ENCODE data around the gene ACBD7. TPM values are rescaled to one million over a fixed set of nuclear protein-coding genes. Genes with fewer than 3 reads are reported as not detected.

ACBD7 gene
- total and polyA plus RNA-seq, 9 of the 15 experiments (the other 6 are each of a cell fraction or from before 2014, with no cell fraction given) = 0.21 to 3.2 (median 0.84) TPM

- TF ChIP-seq, protein P1, sequence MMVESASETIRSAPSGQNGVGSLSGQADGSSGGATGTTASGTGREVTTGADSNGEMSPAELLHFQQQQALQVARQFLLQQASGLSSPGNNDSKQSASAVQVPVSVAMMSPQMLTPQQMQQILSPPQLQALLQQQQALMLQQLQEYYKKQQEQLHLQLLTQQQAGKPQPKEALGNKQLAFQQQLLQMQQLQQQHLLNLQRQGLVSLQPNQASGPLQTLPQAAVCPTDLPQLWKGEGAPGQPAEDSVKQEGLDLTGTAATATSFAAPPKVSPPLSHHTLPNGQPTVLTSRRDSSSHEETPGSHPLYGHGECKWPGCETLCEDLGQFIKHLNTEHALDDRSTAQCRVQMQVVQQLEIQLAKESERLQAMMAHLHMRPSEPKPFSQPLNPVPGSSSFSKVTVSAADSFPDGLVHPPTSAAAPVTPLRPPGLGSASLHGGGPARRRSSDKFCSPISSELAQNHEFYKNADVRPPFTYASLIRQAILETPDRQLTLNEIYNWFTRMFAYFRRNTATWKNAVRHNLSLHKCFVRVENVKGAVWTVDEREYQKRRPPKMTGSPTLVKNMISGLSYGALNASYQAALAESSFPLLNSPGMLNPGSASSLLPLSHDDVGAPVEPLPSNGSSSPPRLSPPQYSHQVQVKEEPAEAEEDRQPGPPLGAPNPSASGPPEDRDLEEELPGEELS (CRISPR knock-in tag; IDR thresholded peaks at IDR 0.05; ENCODE audit: borderline replicate concordance) = no peak
- no peak for TF ChIP-seq ZSCAN29 (IDR thresholded peaks at IDR 0.05)
- no peak for TF ChIP-seq ADNP (tag; IDR thresholded peaks at IDR 0.05)
- no peak for TF ChIP-seq GATAD2A (IDR thresholded peaks at IDR 0.05)
- peak; percentile 96 for TF ChIP-seq RBFOX2 (IDR thresholded peaks at IDR 0.05; ENCODE audit: low read depth, low read length)
- no peak for TF ChIP-seq BDP1 (IDR thresholded peaks at IDR 0.05; ENCODE audit: insufficient read depth, insufficient read length)
- no peak for TF ChIP-seq MTF1 (CRISPR knock-in tag; IDR thresholded peaks at IDR 0.05; ENCODE audit: borderline replicate concordance)
- no peak for TF ChIP-seq SAFB2 (IDR thresholded peaks at IDR 0.05; ENCODE audit: borderline replicate concordance, low read depth, low read length, severe bottlenecking)
- TF ChIP-seq NR3C1 (CRISPR knock-in tag; IDR thresholded peaks at IDR 0.05) = no peak
- TF ChIP-seq PTBP1 (IDR thresholded peaks at IDR 0.05; ENCODE audit: low read depth, low read length) = no peak
- peak; percentile 48 for TF ChIP-seq ERF (CRISPR knock-in tag; IDR thresholded peaks at IDR 0.05)
- no peak for TF ChIP-seq CHD1 (IDR thresholded peaks at IDR 0.05; ENCODE audit: low read length)
- TF ChIP-seq POLR2H (tag; IDR thresholded peaks at IDR 0.05; ENCODE audit: low read depth) = no peak
- TF ChIP-seq, protein P2, sequence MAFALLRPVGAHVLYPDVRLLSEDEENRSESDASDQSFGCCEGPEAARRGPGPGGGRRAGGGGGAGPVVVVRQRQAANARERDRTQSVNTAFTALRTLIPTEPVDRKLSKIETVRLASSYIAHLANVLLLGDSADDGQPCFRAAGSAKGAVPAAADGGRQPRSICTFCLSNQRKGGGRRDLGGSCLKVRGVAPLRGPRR (CRISPR knock-in tag; IDR thresholded peaks at IDR 0.05) = no peak
- no peak for TF ChIP-seq ZC3H4 (CRISPR knock-in tag; IDR thresholded peaks at IDR 0.05; ENCODE audit: borderline replicate concordance)
- TF ChIP-seq NFRKB (IDR thresholded peaks at IDR 0.05; ENCODE audit: low read depth) = no peak
- TF ChIP-seq CREBBP (IDR thresholded peaks at IDR 0.05; ENCODE audit: low read depth, low read length) = no peak
- no peak for TF ChIP-seq TBL1XR1 (IDR thresholded peaks at IDR 0.05; ENCODE audit: low read length in 2 of 2)
- TF ChIP-seq ZNF583 (CRISPR knock-in tag; IDR thresholded peaks at IDR 0.05) = no peak
- no peak for TF ChIP-seq THRA (IDR thresholded peaks at IDR 0.05)
- no peak for TF ChIP-seq JUNB (CRISPR knock-in tag; conservative IDR thresholded peaks at IDR 0.05)
- no peak for TF ChIP-seq RHOXF2B (CRISPR knock-in tag; conservative IDR thresholded peaks at IDR 0.05)
- TF ChIP-seq PTTG1 (tag; IDR thresholded peaks at IDR 0.05; ENCODE audit: low read depth) = no peak
- no peak for TF ChIP-seq PKNOX1 (IDR thresholded peaks at IDR 0.05)
- TF ChIP-seq POLR2A (conservative IDR thresholded peaks at IDR 0.05) = peak; percentile 90
- no peak for TF ChIP-seq POLR2AphosphoS2 (IDR thresholded peaks at IDR 0.05; ENCODE audit: low read length)
- TF ChIP-seq ZNF12 (CRISPR knock-in tag; IDR thresholded peaks at IDR 0.05) = no peak
Measured at GRCh38 chr10:15097011-15097812, 8.6 kb upstream of the ACBD7 start, which contains the start of gene RPP38 (continued).
